Skeletal muscle tissue (tissue), 4 donors: Measurements from ENCODE around the gene HOXA9. TPM values are rescaled to one million over a fixed set of nuclear protein-coding genes. Genes with fewer than 3 reads are reported as not detected.

Experiments
- H3K27ac ChIP-seq: one replicate; pipeline ENCODE4 v1.7.0; 2013; ENCODE audit warnings: mild to moderate bottlenecking, low read depth, low read length, inconsistent platforms
- H3K27me3 ChIP-seq, 3 donors: one replicate each; pipeline ENCODE4 v1.7.0; 2013; ENCODE audit warnings: low read length in 3 of 3; ENCODE audit not compliant: control insufficient read depth in 3 of 3, insufficient read depth in 3 of 3
- H3K36me3 ChIP-seq, 3 donors: one replicate each; pipeline ENCODE4 v1.7.0; 2013; ENCODE audit warnings: low read length in 3 of 3; ENCODE audit not compliant: control insufficient read depth in 3 of 3, insufficient read depth in 3 of 3
- H3K4me1 ChIP-seq, 3 donors: one replicate each; pipeline ENCODE4 v1.7.0; 2013; ENCODE audit warnings: low read length in 3 of 3, mild to moderate bottlenecking in 3 of 3; ENCODE audit not compliant: control insufficient read depth in 3 of 3, insufficient read depth in 3 of 3
- H3K4me3 ChIP-seq, 3 donors: one replicate each; pipeline ENCODE4 v1.7.0; 2013; ENCODE audit warnings: low read length in 3 of 3
- H3K9ac ChIP-seq, 3 donors: one replicate each; pipeline ENCODE4 v1.7.0; 2013; ENCODE audit warnings: low read length in 3 of 3, mild to moderate bottlenecking in 3 of 3, moderate library complexity in 2 of 3, low read depth in 1 of 3
- H3K9me3 ChIP-seq, 3 donors: one replicate each; pipeline ENCODE4 v1.7.0; 2013; ENCODE audit warnings: low read length in 3 of 3; ENCODE audit not compliant: control insufficient read depth in 3 of 3
- total RNA-seq: library from RNA; depleted of rRNA; stranded (reverse); fragments of >200 nt; gene quantifications from one replicate; pipeline ENCODE4 v1.2.3, GENCODE V29; 2014
- donor health status: Osteomylitis.

The HOXA9 gene
- total RNA-seq, 1 donor from 2014 or later = 7.8 TPM

DNA sequence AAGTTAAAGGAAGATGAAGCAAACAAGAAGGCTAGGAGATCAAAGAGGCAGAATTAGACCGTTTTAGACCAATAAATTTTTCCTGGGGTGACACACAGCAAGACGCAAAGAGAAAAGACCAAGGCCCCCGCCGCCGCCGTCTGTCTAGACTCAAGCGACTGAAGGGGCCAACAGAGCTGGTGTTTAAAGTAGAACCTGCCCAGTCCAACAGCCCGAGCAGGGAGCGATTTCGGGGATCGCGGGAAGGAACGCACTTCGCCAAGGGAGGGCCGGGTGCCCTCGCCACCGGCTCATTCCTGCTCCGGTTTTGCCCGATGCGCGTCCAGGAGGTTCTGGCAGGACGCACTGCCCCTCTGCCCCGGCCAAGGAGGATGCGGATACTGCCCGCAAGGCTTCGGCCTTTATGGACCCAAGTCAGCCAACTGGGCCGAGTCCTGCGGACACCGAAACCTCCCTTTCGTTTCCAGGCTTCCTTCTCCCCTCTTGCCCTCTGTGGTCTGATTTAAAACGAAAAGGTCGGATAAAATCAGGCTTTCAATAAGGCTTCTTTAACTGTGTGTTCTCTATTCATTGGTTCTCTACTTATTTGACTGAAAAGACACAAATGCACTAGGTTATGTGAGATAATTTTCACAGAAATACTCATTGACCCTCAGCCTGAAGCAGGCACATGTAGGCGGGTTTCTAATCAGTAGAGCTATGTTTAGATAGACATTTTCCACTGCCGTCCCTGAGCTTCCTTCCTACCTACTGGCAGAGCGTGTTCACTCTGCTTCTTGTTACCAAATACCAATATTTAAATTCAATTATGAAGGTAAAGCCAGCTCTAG is 6.7 kb downstream of the HOXA9 start:
- H3K9me3 ChIP-seq = no peaks in the 10 kb centered on the region
- H3K4me3 ChIP-seq = no peak overlapping the region
- no peak overlapping the region for H3K9ac ChIP-seq
- H3K36me3 ChIP-seq = peaks cover 0 to 7% (median 0%) of the 10 kb centered on the region in 3 donors
- no peaks in the 10 kb centered on the region for H3K27me3 ChIP-seq
- H3K4me1 ChIP-seq = peaks cover 22 to 32% (median 31%) of the 10 kb centered on the region in 3 donors
- no peak overlapping the region for H3K27ac ChIP-seq

DNA sequence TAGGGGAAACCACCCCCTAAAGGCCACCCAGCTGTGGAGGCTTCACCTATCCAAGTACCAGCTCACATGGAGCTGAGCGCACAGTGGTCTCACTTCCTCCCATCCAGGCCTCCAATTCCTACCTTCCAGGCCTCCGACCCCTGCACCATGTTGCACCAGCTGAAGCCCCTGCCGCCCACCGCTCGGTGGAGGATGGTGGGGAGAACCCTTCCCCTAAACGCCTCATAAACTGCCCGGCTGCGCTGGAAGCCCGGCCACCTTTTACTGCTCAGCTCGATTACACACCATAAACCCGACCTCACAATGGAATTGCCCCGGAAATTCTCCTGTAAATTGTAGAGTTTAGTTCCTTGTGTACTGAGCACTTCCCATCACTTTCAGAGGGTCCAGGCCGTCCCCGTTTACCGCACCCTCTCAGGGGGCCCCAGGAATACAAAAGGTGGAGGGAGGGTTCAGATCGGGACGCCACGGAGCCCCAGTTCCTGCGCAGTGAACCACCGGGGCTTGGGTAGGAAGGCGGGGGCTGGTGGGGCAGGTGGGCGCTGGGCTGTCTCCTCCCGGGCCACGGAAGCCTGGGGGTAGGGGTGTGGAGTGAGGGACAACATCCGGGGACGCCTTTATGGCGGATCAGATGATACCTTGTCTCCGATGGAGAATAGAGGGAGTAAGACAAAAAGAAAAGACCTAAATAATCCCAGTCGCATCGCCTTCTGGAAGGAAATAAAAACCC is 7.5 kb downstream of the HOXA9 start:
- Histone ChIP-seq H3K27me3 (no peaks in the 10 kb centered on the region), H3K27ac (no peak overlapping the region), H3K4me3 (no peak overlapping the region)

GRCh38 chr7:27156916-27157701 is 8.2 kb downstream of the HOXA9 start:
- Histone ChIP-seq H3K36me3 (peaks cover 0 to 2% (median 0%) of the 10 kb centered on the region in 3 donors), H3K27me3 (peaks cover 0 to 5% (median 0%) of the 10 kb centered on the region in 3 donors), H3K4me1 (peaks cover 20 to 33% (median 33%) of the 10 kb centered on the region in 3 donors), H3K4me3 (peak overlapping the region; percentile 75 to 89 (median 87)), H3K9ac (peak overlapping the region; percentile 44 to 93 (median 81)), H3K27ac (peak overlapping the region; percentile 88), H3K9me3 (no peaks in the 10 kb centered on the region)

More for the DNA sequence above, 7.5 kb downstream of the HOXA9 start:
- H3K9me3 ChIP-seq = no peaks in the 10 kb centered on the region
- peaks cover 18 to 26% (median 26%) of the 10 kb centered on the region in 3 donors for H3K4me1 ChIP-seq
- no peak overlapping the region for H3K9ac ChIP-seq
- H3K36me3 ChIP-seq = peaks cover 0 to 2% (median 0%) of the 10 kb centered on the region in 3 donors

DNA sequence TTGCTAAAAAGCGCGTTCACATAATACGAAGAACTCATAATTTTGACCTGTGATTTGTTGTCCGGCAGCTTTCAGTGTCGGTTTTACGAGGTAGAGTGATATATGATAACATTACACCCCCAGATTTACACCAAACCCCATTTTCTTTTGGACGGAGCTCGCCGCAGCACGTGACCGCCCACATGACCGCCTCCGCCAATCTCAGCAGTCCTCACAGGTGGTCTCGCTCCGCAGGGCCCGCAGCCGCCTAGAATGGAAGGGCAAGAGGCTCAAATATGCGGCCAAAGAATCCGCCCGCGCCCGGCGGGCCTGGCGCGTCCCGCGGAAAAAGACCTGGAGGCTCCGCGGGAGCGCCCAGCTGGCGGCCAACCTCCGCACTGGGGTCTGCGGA is 8.8 kb downstream of the HOXA9 start, which contains the start of gene HOXA7:
TSS of gene HOXA7 (minus strand) at position 168 of the 391 bp plus-strand sequence. CDS start at position 38, 130 bp downstream.
- peaks cover 0 to 8% (median 0%) of the 10 kb centered on the region in 3 donors for H3K27me3 ChIP-seq
- H3K9ac ChIP-seq = peak within 1 kb of the TSS; percentile 81 to 93 (median 89)
- H3K4me3 ChIP-seq = peak within 1 kb of the TSS; percentile 75 to 89 (median 87)
- peaks cover 0 to 2% (median 0%) of the 10 kb centered on the region in 3 donors for H3K36me3 ChIP-seq
- H3K4me1 ChIP-seq = peaks cover 27 to 39% (median 39%) of the 10 kb centered on the region in 3 donors
- H3K9me3 ChIP-seq = no peaks in the 10 kb centered on the region
- H3K27ac ChIP-seq = peak within 1 kb of the TSS; percentile 88

- Histone ChIP-seq H3K9me3 (no peaks in the 10 kb centered on the region), H3K9ac (peak overlapping the region; percentile 81 to 93 (median 89)), H3K4me1 (peaks cover 27 to 42% (median 41%) of the 10 kb centered on the region in 3 donors), H3K27me3 (peaks cover 0 to 8% (median 0%) of the 10 kb centered on the region in 3 donors), H3K27ac (peak overlapping the region; percentile 88), H3K4me3 (peak overlapping the region; percentile 75 to 89 (median 87)), H3K36me3 (peaks cover 0 to 2% (median 0%) of the 10 kb centered on the region in 3 donors)
These were observed 9.4 kb downstream of the HOXA9 start for GRCh38 chr7:27155816-27156507.

DNA sequence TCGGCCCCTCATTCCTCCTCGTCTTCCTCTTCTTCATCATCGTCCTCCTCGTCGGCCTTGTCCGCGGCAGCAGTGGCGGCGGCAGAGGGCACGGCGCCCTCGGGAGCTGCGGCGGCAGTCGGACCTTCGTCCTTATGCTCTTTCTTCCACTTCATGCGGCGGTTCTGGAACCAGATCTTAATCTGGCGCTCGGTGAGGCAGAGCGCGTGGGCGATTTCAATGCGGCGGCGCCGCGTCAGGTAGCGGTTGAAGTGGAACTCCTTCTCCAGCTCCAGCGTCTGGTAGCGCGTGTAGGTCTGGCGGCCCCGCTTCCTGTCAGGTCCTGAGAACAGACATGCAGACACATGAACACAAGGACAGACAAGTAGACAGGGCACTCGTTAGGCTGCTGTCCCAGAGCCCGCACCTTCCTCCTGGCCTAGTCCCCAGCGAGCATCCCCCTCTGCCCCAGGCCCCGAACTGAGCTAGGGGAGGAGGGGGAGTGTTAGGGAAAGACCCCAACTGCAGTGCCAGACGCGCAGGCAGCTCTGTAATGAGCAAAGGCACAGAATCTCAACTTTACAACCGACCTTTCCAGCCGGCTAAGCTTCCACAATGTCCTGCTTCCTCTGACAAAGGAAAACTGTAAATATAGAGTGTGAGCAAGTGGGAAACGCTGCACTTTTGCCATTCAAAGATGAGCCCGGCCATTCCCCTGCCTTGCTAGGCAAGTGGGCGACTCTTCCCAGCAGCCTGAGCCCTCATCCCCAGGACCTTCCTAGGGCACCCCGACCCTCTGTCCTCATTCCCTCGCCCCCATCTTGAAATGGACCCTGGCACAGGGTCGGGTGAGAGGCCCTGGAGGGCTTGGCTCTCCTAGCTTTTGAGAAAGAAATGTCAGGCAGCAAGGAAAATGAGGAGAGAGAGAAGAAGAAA is 10.2 kb downstream of the HOXA9 start:
- H3K9me3 ChIP-seq = no peaks in the 10 kb centered on the region
- peaks cover 0 to 2% (median 0%) of the 10 kb centered on the region in 3 donors for H3K36me3 ChIP-seq
- H3K27ac ChIP-seq = peak overlapping the region; percentile 88
- peaks cover 0 to 8% (median 0%) of the 10 kb centered on the region in 3 donors for H3K27me3 ChIP-seq
- H3K4me3 ChIP-seq = peak overlapping the region; percentile 75 to 89 (median 87)
- peaks cover 32 to 44% (median 40%) of the 10 kb centered on the region in 3 donors for H3K4me1 ChIP-seq
- H3K9ac ChIP-seq = peak overlapping the region; percentile 81 to 93 (median 89)

DNA sequence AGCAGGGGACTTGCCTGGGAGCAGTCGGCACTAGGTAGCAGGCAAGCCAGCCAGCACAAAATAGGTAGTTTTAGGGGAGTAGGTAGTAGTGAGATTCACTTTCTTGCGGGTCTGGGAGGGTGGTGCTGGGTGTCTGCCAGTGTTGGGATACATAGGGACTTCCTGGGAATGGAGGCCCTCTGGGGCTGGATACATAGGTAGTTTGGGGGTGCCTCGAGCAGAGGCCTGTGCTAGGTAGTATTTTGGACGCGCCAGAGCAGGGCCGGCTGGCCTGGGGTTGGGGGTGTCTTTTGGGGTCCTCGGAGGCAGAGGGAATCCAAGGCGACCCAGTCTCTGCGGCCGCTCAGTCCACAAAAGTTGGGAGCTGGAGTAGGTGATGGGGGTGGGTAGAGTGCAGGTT is 11.0 kb downstream of the HOXA9 start:
- Histone ChIP-seq H3K9me3 (no peaks in the 10 kb centered on the region), H3K27me3 (peaks cover 0 to 8% (median 0%) of the 10 kb centered on the region in 3 donors), H3K36me3 (peaks cover 0 to 2% (median 0%) of the 10 kb centered on the region in 3 donors), H3K4me1 (peaks cover 40 to 46% (median 40%) of the 10 kb centered on the region in 3 donors), H3K4me3 (no peak overlapping the region), H3K27ac (no peak overlapping the region), H3K9ac (no peak overlapping the region)

DNA sequence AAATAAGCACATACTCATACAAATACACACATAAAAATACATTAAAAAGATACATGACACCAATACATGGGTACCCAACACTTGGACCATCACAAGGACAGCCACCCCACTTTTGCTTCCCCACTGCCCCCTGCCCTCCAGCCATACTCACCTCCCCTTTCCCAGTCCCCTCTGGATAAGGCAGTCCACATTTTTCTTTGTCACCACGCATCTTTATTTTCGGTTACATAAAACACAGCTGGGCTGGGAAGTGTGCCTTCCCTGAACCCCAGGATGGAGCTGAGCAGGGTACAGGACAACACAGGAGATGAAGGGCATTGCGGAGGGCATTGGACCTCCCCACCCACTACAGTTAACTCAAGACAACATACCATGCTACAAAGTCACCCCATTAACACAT is 11.8 kb downstream of the HOXA9 start:
- no peak overlapping the region for H3K4me3 ChIP-seq
- peaks cover 0 to 8% (median 0%) of the 10 kb centered on the region in 3 donors for H3K27me3 ChIP-seq
- H3K9ac ChIP-seq = no peak overlapping the region
- H3K9me3 ChIP-seq = no peaks in the 10 kb centered on the region
- no peak overlapping the region for H3K27ac ChIP-seq
- H3K4me1 ChIP-seq = peaks cover 48 to 55% (median 49%) of the 10 kb centered on the region in 3 donors
- peaks cover 0 to 2% (median 0%) of the 10 kb centered on the region in 3 donors for H3K36me3 ChIP-seq
